Spinal cord (tissue), 10 donors: Measurements from ENCODE around the gene FANCC. TPM values are rescaled to one million over a fixed set of nuclear protein-coding genes. Genes with fewer than 3 reads are reported as not detected.

Source experiments
- DNase-seq, 6 donors: peaks; one replicate each; pipeline versions ENCODE4 v3.0.0 to v3.0.0-alpha.2; 2013 to 2015; ENCODE audit warnings: low spot score in 6 of 6, low read depth in 4 of 6
- H3K27ac ChIP-seq: one replicate; pipeline ENCODE4 v1.5.1; 2013; ENCODE audit warnings: low read depth, low read length, control low read depth
- H3K27me3 ChIP-seq: one replicate; pipeline ENCODE4 v1.6.1; 2013; ENCODE audit warnings: low read length; ENCODE audit not compliant: control insufficient read depth, insufficient read depth
- H3K36me3 ChIP-seq: one replicate; pipeline ENCODE4 v1.6.1; 2013; ENCODE audit warnings: low read length; ENCODE audit not compliant: control insufficient read depth, insufficient read depth
- H3K4me1 ChIP-seq: one replicate; pipeline ENCODE4 v1.6.1; 2013; ENCODE audit warnings: low read length; ENCODE audit not compliant: control insufficient read depth, insufficient read depth
- H3K4me3 ChIP-seq: one replicate; pipeline ENCODE4 v1.5.1; 2013; ENCODE audit warnings: low read depth, low read length, control low read depth
- H3K9me3 ChIP-seq: one replicate; pipeline ENCODE4 v1.6.1; 2013; ENCODE audit warnings: low read length; ENCODE audit not compliant: control insufficient read depth, insufficient read depth
- whole genome bisulfite sequencing: methylation state at CpG from one replicate; pipeline ENCODE4 v1.1.5; 2013; ENCODE audit warnings: missing lambda C conversion rate; ENCODE audit not compliant: insufficient coverage; 5-methylcytosine and 5-hydroxymethylcytosine counted together
- polyA plus RNA-seq, 2 donors: library from polyadenylated mRNA; unstranded; fragments of 120-200 nt; gene quantifications; one replicate each; pipeline ENCODE4 v1.2.1, GENCODE V29; 2013; ENCODE audit not compliant: insufficient read length in 2 of 2
- total RNA-seq, 2 donors: library from RNA; depleted of rRNA in 1 of 2; stranded (reverse); fragments of 120-200 nt in 1 of 2; fragments of >200 nt in 1 of 2; gene quantifications; one replicate each; pipeline versions ENCODE4 v1.2.3 to v1.2.4, GENCODE V29; 2013 to 2014
- donor health status: healthy.

FANCC gene
- total and polyA plus RNA-seq, 4 donors, result 14.1 to 16.6 (median 15.3) TPM

GRCh38 chr9:95065224-95065623 lies 252.3 kb downstream of the FANCC start:
- peaks cover 26% of the 10 kb centered on the region for H3K36me3 ChIP-seq
- peaks cover 24% of the 10 kb centered on the region for H3K4me1 ChIP-seq
- WGBS, result 83% methylated on average over 5 of the region's 11 CpGs
- H3K9me3 ChIP-seq, result no peaks in the 10 kb centered on the region
- DNase-seq, result no peak
- no peak overlapping the region for H3K4me3 ChIP-seq
- H3K27ac ChIP-seq, result no peak overlapping the region
- H3K27me3 ChIP-seq, result no peaks in the 10 kb centered on the region

- Histone ChIP-seq H3K4me3 (no peak overlapping the region), H3K27ac (no peak overlapping the region), H3K27me3 (no peaks in the 10 kb centered on the region), H3K9me3 (no peaks in the 10 kb centered on the region), H3K4me1 (peaks cover 31% of the 10 kb centered on the region), H3K36me3 (peaks cover 26% of the 10 kb centered on the region)
- no peak for DNase-seq
- WGBS, result 88% methylated on average over 10 of the region's 10 CpGs
Observed at GRCh38 chr9:95063300-95063699, 254.2 kb downstream of the FANCC start.

GRCh38 chr9:95062596-95063065 lies 254.9 kb downstream of the FANCC start:
- H3K4me1 ChIP-seq, result peaks cover 35% of the 10 kb centered on the region
- no peak for DNase-seq
- WGBS, result 74% methylated on average over 5 of the region's 7 CpGs
- peaks cover 26% of the 10 kb centered on the region for H3K36me3 ChIP-seq
- no peaks in the 10 kb centered on the region for H3K9me3 ChIP-seq
- H3K27ac ChIP-seq, result no peak overlapping the region
- no peaks in the 10 kb centered on the region for H3K27me3 ChIP-seq
- no peak overlapping the region for H3K4me3 ChIP-seq

GRCh38 chr9:95061916-95062595 lies 255.5 kb downstream of the FANCC start:
- DNase-seq, result no peak
- Histone ChIP-seq H3K4me1 (peaks cover 40% of the 10 kb centered on the region), H3K36me3 (peaks cover 21% of the 10 kb centered on the region), H3K4me3 (no peak overlapping the region), H3K27me3 (no peaks in the 10 kb centered on the region), H3K9me3 (no peaks in the 10 kb centered on the region), H3K27ac (no peak overlapping the region)
- WGBS, result 88% methylated on average over 5 of the region's 13 CpGs

GRCh38 chr9:95060916-95061315 lies 256.6 kb downstream of the FANCC start:
- whole genome bisulfite sequencing, result 43% methylated on average over 1 of the region's 2 CpGs
- H3K9me3 ChIP-seq, result no peaks in the 10 kb centered on the region
- H3K4me1 ChIP-seq, result peaks cover 46% of the 10 kb centered on the region
- no peak overlapping the region for H3K27ac ChIP-seq
- DNase-seq, result no peak
- H3K4me3 ChIP-seq, result no peak overlapping the region
- H3K36me3 ChIP-seq, result peaks cover 20% of the 10 kb centered on the region
- no peaks in the 10 kb centered on the region for H3K27me3 ChIP-seq

- H3K4me3 ChIP-seq, result no peak overlapping the region
- DNase-seq, result no peak
- H3K4me1 ChIP-seq, result peaks cover 48% of the 10 kb centered on the region
- no peaks in the 10 kb centered on the region for H3K27me3 ChIP-seq
- H3K9me3 ChIP-seq, result no peaks in the 10 kb centered on the region
- peaks cover 17% of the 10 kb centered on the region for H3K36me3 ChIP-seq
- no peak overlapping the region for H3K27ac ChIP-seq
- 63% methylated on average over 3 of the region's 5 CpGs for WGBS
Observed at GRCh38 chr9:95060234-95060633, 257.3 kb downstream of the FANCC start.

GRCh38 chr9:95058795-95059386 lies 258.6 kb downstream of the FANCC start:
- H3K36me3 ChIP-seq, result peaks cover 13% of the 10 kb centered on the region
- no peak for DNase-seq
- peaks cover 46% of the 10 kb centered on the region for H3K4me1 ChIP-seq
- no peaks in the 10 kb centered on the region for H3K9me3 ChIP-seq
- H3K4me3 ChIP-seq, result no peak overlapping the region
- peak overlapping the region; percentile 91 for H3K27ac ChIP-seq
- H3K27me3 ChIP-seq, result no peaks in the 10 kb centered on the region
- 86% methylated on average over 5 of the region's 7 CpGs for WGBS

GRCh38 chr9:95058121-95058785 lies 259.3 kb downstream of the FANCC start:
- no peaks in the 10 kb centered on the region for H3K27me3 ChIP-seq
- peak in 2 of 6 donors; percentile 71 to 72 for DNase-seq
- 31% methylated on average over 6 of the region's 7 CpGs for WGBS
- peak overlapping the region; percentile 91 for H3K27ac ChIP-seq
- no peaks in the 10 kb centered on the region for H3K9me3 ChIP-seq
- peaks cover 44% of the 10 kb centered on the region for H3K4me1 ChIP-seq
- H3K4me3 ChIP-seq, result no peak overlapping the region
- H3K36me3 ChIP-seq, result peaks cover 8% of the 10 kb centered on the region

GRCh38 chr9:95057101-95057500 lies 260.4 kb downstream of the FANCC start:
- peak in 1 of 6 donors; percentile 58 for DNase-seq
- no peaks in the 10 kb centered on the region for H3K9me3 ChIP-seq
- H3K4me1 ChIP-seq, result peaks cover 33% of the 10 kb centered on the region
- H3K36me3 ChIP-seq, result no peaks in the 10 kb centered on the region
- WGBS, result 54% methylated on average over 2 of the region's 10 CpGs
- peak overlapping the region; percentile 14 for H3K4me3 ChIP-seq
- peak overlapping the region; percentile 91 for H3K27ac ChIP-seq
- H3K27me3 ChIP-seq, result no peaks in the 10 kb centered on the region
